K562 (cell line): ENCODE results near the gene AHNAK. TPM values are rescaled to one million over a fixed set of nuclear protein-coding genes. Genes with fewer than 3 reads are reported as not detected.

Source experiments
- ATAC-seq: fragments of 200-7000 bp; cut with Tn5 transposase; 3 replicates; pipeline ENCODE4 v1.9.1; 2020; ENCODE audit warnings: moderate library complexity
- BruUV-seq: library from RNA; stranded (reverse); fragments of 400-500 nt; replicated peaks from 2 replicates; lab custom pipeline; 2021; lab: Mats Ljungman, UMichigan
- CTCF ChIA-PET: fragments of 300-600 bp; formaldehyde crosslinking; extraction: SDS; loops from one replicate; lab custom pipeline; 2021; ENCODE audit warnings: low intra/inter-chr PET ratio; lab: Yijun Ruan, JAX
- POLR2A ChIA-PET: fragments of 300-600, 350-650 bp; sonication (Branson Sonifier 250); formaldehyde crosslinking; extraction: SDS; loops from one replicate; lab custom pipeline; 2021; ENCODE audit warnings: antibody characterized with exemption, inconsistent platforms; lab: Yijun Ruan, JAX
- DNase-seq, 4 experiments: peaks; one replicate each; pipeline versions ENCODE4 v3.0.0 to v3.0.0-alpha.2; 2011 to 2018; ENCODE audit warnings: low spot score in 3 of 4, mixed read lengths in 3 of 4; ENCODE audit errors: extremely low read depth in 1 of 4
- FAIRE-seq: peaks from 2 replicates; lab custom pipeline; 2011; peaks lifted over from hg19 to GRCh38; lab: Jason Lieb, UNC
- H2AFZ ChIP-seq: 2 replicates; pipeline ENCODE4 v1.6.0; 2011; ENCODE audit warnings: low read depth, low read length, control low read depth, inconsistent platforms
- H3K27ac ChIP-seq: fragments of 200-600 bp; 3 replicates; pipeline ENCODE4 v1.8.0; 2011; ENCODE audit warnings: low read depth, mild to moderate bottlenecking, control low read depth, inconsistent platforms, low read length, moderate library complexity, mixed read lengths; ENCODE audit errors: extremely low read depth
- H3K27me3 ChIP-seq, 2 experiments: fragments of 300-600 bp in 1 of 2; 2 replicates in 1 of 2; 3 replicates in 1 of 2; pipeline versions ENCODE4 v1.6.0 to v1.8.0; 2011; ENCODE audit warnings: inconsistent platforms in 2 of 2, low read length in 2 of 2, mild to moderate bottlenecking in 1 of 2, mixed read lengths in 1 of 2, moderate library complexity in 1 of 2; ENCODE audit not compliant: control insufficient read depth in 2 of 2, insufficient read depth in 2 of 2
- H3K36me3 ChIP-seq: fragments of 300-600 bp; 3 replicates; pipeline ENCODE4 v1.8.0; 2011; ENCODE audit warnings: mild to moderate bottlenecking, low read length, inconsistent platforms; ENCODE audit not compliant: control insufficient read depth, insufficient read depth
- H3K4me1 ChIP-seq, 2 experiments: fragments of 200-600 bp in 1 of 2; replicated peaks in 1 of 2; 2 replicates in 1 of 2; 3 replicates in 1 of 2; pipeline versions ENCODE4 v1.5.1 to v1.8.0; 2011; ENCODE audit warnings: inconsistent platforms in 2 of 2, low read length in 2 of 2, mild to moderate bottlenecking in 1 of 2, mixed read lengths in 1 of 2, moderate library complexity in 1 of 2; ENCODE audit not compliant: control insufficient read depth in 2 of 2, insufficient read depth in 2 of 2
- H3K4me2 ChIP-seq: 2 replicates; pipeline ENCODE4 v1.6.1; 2011; ENCODE audit warnings: low read length, control low read depth, inconsistent platforms, mixed read lengths; ENCODE audit not compliant: insufficient read depth
- H3K4me3 ChIP-seq: fragments of 200-600 bp; sonication (generic), shearing (Covaris generic); 2 replicates; pipeline ENCODE4 v1.5.1; 2016; ENCODE audit warnings: control low read depth, inconsistent platforms
- H3K79me2 ChIP-seq: fragments of 200-600 bp; 3 replicates; pipeline ENCODE4 v1.8.0; 2011; ENCODE audit warnings: low read length, inconsistent platforms; ENCODE audit not compliant: control insufficient read depth, insufficient read depth
- H3K9ac ChIP-seq, 2 experiments: 2 replicates each; pipeline versions ENCODE4 v1.6.0 to v1.6.1; 2011; ENCODE audit warnings: low read depth in 2 of 2, low read length in 2 of 2, control low read depth in 1 of 2, inconsistent platforms in 1 of 2, mild to moderate bottlenecking in 1 of 2, mixed read lengths in 1 of 2; ENCODE audit not compliant: insufficient read depth in 1 of 2
- H3K9me1 ChIP-seq: one replicate; pipeline ENCODE4 v1.6.0; 2011; ENCODE audit warnings: inconsistent platforms, mild to moderate bottlenecking, low read length, moderate library complexity; ENCODE audit not compliant: control insufficient read depth, insufficient read depth
- H3K9me3 ChIP-seq: replicated peaks from 2 replicates; pipeline ENCODE4 v1.5.1; 2011; ENCODE audit warnings: low read depth, low read length, inconsistent platforms; ENCODE audit not compliant: control insufficient read depth, insufficient read depth
- H4K20me1 ChIP-seq: replicated peaks from 2 replicates; pipeline ENCODE4 v1.6.1; 2011; ENCODE audit warnings: low read length, inconsistent platforms, mixed read lengths; ENCODE audit not compliant: control insufficient read depth, insufficient read depth
- BCOR ChIP-seq: fragments of 450-650 bp; IDR thresholded peaks from 2 replicates; pipeline ENCODE4 v1.6.1; 2016
- CBX5 ChIP-seq: IDR thresholded peaks from 2 replicates; pipeline ENCODE4 v1.6.1; 2014; ENCODE audit warnings: low read depth, borderline replicate concordance
- CC2D1A ChIP-seq: fragments of 450-650 bp; IDR thresholded peaks from 2 replicates; pipeline ENCODE4 v1.6.1; 2017; ENCODE audit warnings: mild to moderate bottlenecking
- ERF ChIP-seq: fragments of 450-650 bp; formaldehyde crosslinking; IDR thresholded peaks from 2 replicates; pipeline ENCODE4 v1.4.0; 2020; ENCODE audit warnings: mild to moderate bottlenecking, mixed read lengths
- ESRRA ChIP-seq: fragments of 450-650 bp; IDR thresholded peaks from 2 replicates; pipeline ENCODE4 v1.6.1; 2014; ENCODE audit warnings: low read depth, mild to moderate bottlenecking, moderate library complexity, borderline replicate concordance
- HMG20A ChIP-seq: fragments of 450-650 bp; formaldehyde crosslinking; conservative IDR thresholded peaks from 2 replicates; pipeline ENCODE4 v1.4.0; 2020; ENCODE audit warnings: mild to moderate bottlenecking, mixed read lengths
- MECOM ChIP-seq: fragments of 250-450 bp; sonication (Bioruptor Pico); IDR thresholded peaks from 2 replicates; pipeline ENCODE4 v1.8.0; 2022; ENCODE audit warnings: inconsistent platforms
- RBM25 ChIP-seq: fragments of 200-400 bp; formaldehyde crosslinking; IDR thresholded peaks from 2 replicates; pipeline ENCODE4 v1.6.1; 2018; ENCODE audit warnings: low read length, low read depth, moderate library complexity; ENCODE audit not compliant: severe bottlenecking
- TCF7L2 ChIP-seq: fragments of 150-350 bp; IDR thresholded peaks from 2 replicates; pipeline ENCODE4 v1.6.1; 2016; ENCODE audit warnings: low read depth, mild to moderate bottlenecking, low read length, moderate library complexity
- YY1 ChIP-seq, 3 experiments: IDR thresholded peaks; 2 replicates each; pipeline ENCODE4 v1.6.1; 2011; ENCODE audit warnings: low read length in 2 of 3, mild to moderate bottlenecking in 2 of 3, moderate library complexity in 2 of 3, borderline replicate concordance in 1 of 3, control low read depth in 1 of 3, low read depth in 1 of 3; ENCODE audit not compliant: insufficient read depth in 3 of 3, insufficient replicate concordance in 2 of 3, control insufficient read depth in 1 of 3, insufficient read length in 1 of 3; ENCODE audit errors: extremely low read depth in 1 of 3
- ZEB2 ChIP-seq: fragments of 450-650 bp; IDR thresholded peaks from 2 replicates; pipeline ENCODE4 v1.6.1; 2016
- ZNF121 ChIP-seq: sonication (generic); formaldehyde crosslinking; conservative IDR thresholded peaks from 2 replicates; pipeline ENCODE4 v1.8.0; 2022; ENCODE audit warnings: missing genetic modification reagents
- ZNF431 ChIP-seq: sonication (generic); formaldehyde crosslinking; IDR thresholded peaks from 2 replicates; pipeline ENCODE4 v1.8.0; 2022; ENCODE audit warnings: mild to moderate bottlenecking, missing genetic modification reagents
- ZNF639 ChIP-seq, 2 experiments: fragments of 200-800 bp in 1 of 2; sonication (Bioruptor generic) in 1 of 2; sonication (generic) in 1 of 2; formaldehyde crosslinking in 1 of 2; IDR thresholded peaks in 1 of 2; conservative IDR thresholded peaks in 1 of 2; 2 replicates each; pipeline versions ENCODE4 v1.5.0 to v1.6.1; 2016 to 2020; ENCODE audit warnings: missing compliant biosample characterization in 1 of 2, missing genetic modification characterization in 1 of 2, missing genetic modification reagents in 1 of 2
- WGBS: fragments of 100-300 bp; shearing (Covaris generic); methylation state at CpG from one replicate; pipeline ENCODE4 v1.1.6; 2016; ENCODE audit warnings: low coverage, mixed read lengths; ENCODE audit not compliant: insufficient coverage; ENCODE audit errors: missing lambda C conversion rate; 5-methylcytosine and 5-hydroxymethylcytosine counted together
- in situ Hi-C: fragments of 300-500 bp; cut with MboI; formaldehyde crosslinking; loops from 4 replicates; pipeline ENCODE4 v1.15.0; 2018; ENCODE audit warnings: inconsistent platforms, mixed read lengths
- intact Hi-C: fragments of 100-400 bp; cut with micrococcal nuclease; formaldehyde crosslinking; loops from 2 replicates; pipeline ENCODE4 v1.14.2; 2022
- polyA plus RNA-seq, 8 experiments: library from polyadenylated mRNA; depleted of rRNA in 4 of 8; stranded (reverse) in 5 of 8; unstranded in 3 of 8; fragments of >200 nt; fragmentation: Nextera tagmentation in 2 of 8; fragmentation: Illumina TruSeq in 1 of 8; extraction: Ambion mirVana in 2 of 8; extraction: Trizol in 1 of 8; gene quantifications; 2 replicates each; pipeline versions ENCODE4 v1.2.1 to v1.2.3, GENCODE V29; 2011 to 2014; ENCODE audit warnings: inconsistent platforms in 1 of 8, missing spikeins in 1 of 8
- total RNA-seq, 7 experiments: library from RNA; depleted of rRNA in 6 of 7; stranded (reverse); fragments of >200 nt in 6 of 7; fragmentation: Illumina TruSeq in 2 of 7; extraction: Trizol in 2 of 7; gene quantifications; 2 replicates each; pipeline versions ENCODE4 v1.2.1 to v1.2.3, GENCODE V29; 2011 to 2021; ENCODE audit warnings: low replicate concordance in 1 of 7

Gene AHNAK
- total and polyA plus RNA-seq, 9 of the 15 experiments (the other 6 are each of a cell fraction or from before 2014, with no cell fraction given), result 1.5 to 89.7 (median 45.0) TPM

- Histone ChIP-seq H3K4me1 (peaks cover 35 to 40% of the 10 kb centered on the region in 2 experiments), H3K4me3 (no peak overlapping the region), H4K20me1 (no peaks in the 10 kb centered on the region), H3K36me3 (no peaks in the 10 kb centered on the region), H3K79me2 (no peaks in the 10 kb centered on the region), H3K9ac (peak overlapping the region; percentile 52 to 90; a peak in 3 of 4 replicates), H3K9me3 (no peaks in the 10 kb centered on the region), H3K27me3 (no peaks in the 10 kb centered on the region), H3K4me2 (peak overlapping the region; percentile 52; the same call in 1 of the 2 replicates), H2AFZ (peak overlapping the region; percentile 80; the same call in 1 of the 2 replicates), H3K9me1 (no peaks in the 10 kb centered on the region), H3K27ac (peak overlapping the region; percentile 84)
- POLR2A ChIA-PET, result no interaction called here
- ATAC-seq (no peak), DNase-seq (no peak), FAIRE-seq (no peak)
- intact Hi-C loops, result no loop called here
- TF ChIP-seq CBX5, result no peak
- TF ChIP-seq MECOM (CRISPR knock-in tag), result 0 out of 2 replicates have a peak, but pooled peaks have one; percentile 1
- 93% methylated on average over 7 of the region's 7 CpGs for WGBS
- BruUV-seq, result no TSS peak
- CTCF ChIA-PET, result no interaction called here
- in situ Hi-C loops, result no loop called here
These were observed 75.0 kb downstream of the AHNAK start for GRCh38 chr11:62471603-62472002.

- ChIA-PET CTCF (no interaction called here), POLR2A (interaction anchor here (1.2 to 3.1 kb wide), 3 partner anchors 10 to 18 kb away, joined by 4 to 12 read pairs (median 8); no protein-coding TSS in a partner anchor)
- no peaks in the 10 kb centered on the region for H3K79me2 ChIP-seq
- H3K27ac ChIP-seq, result peak overlapping the region; percentile 85
- no peaks in the 10 kb centered on the region for H4K20me1 ChIP-seq
- peak overlapping the region; percentile 5 to 74; a peak in 1 of 4 replicates for H3K9ac ChIP-seq
- no peaks in the 10 kb centered on the region for H3K9me1 ChIP-seq
- peak overlapping the region; percentile 64 for H2AFZ ChIP-seq
- intact Hi-C loops (no loop called here), in situ Hi-C loops (no loop called here)
- no peaks in the 10 kb centered on the region for H3K36me3 ChIP-seq
- BruUV-seq, result no TSS peak
- no peaks in the 10 kb centered on the region for H3K27me3 ChIP-seq
- peaks cover 49 to 52% of the 10 kb centered on the region in 2 experiments for H3K4me1 ChIP-seq
- ATAC-seq (no peak), FAIRE-seq (no peak), DNase-seq (peak in 1 of 4 experiments; percentile 36)
- H3K4me3 ChIP-seq, result no peak overlapping the region
- H3K9me3 ChIP-seq, result no peaks in the 10 kb centered on the region
- 16% methylated on average over 2 of the region's 2 CpGs for WGBS
- H3K4me2 ChIP-seq, result no peak overlapping the region
- TF ChIP-seq BCOR, result peak; percentile 70; the same call in 1 of the 2 replicates
- TF ChIP-seq TCF7L2, result no peak
- TF ChIP-seq ESRRA, result peak; percentile 34; the same call in 1 of the 2 replicates
- peak; percentile 91 for TF ChIP-seq RBM25
- TF ChIP-seq ZEB2, result no peak
- TF ChIP-seq MECOM (CRISPR knock-in tag), result peak; percentile 54; the same call in 1 of the 2 replicates
- TF ChIP-seq ZNF431, result no peak
- TF ChIP-seq ZNF639 (CRISPR knock-in tag; conservative IDR thresholded peaks at IDR 0.05 in 1 of 2, IDR thresholded peaks at IDR 0.05 in 1 of 2), result peak in 1 of 2 experiments; percentile 5; a peak in 1 of 4 replicates
- no peak for TF ChIP-seq YY1 (IDR thresholded peaks at IDR 0.05; ENCODE audit: borderline replicate concordance in 1 of 3, control insufficient read depth in 1 of 3, extremely low read depth in 1 of 3, insufficient read depth in 3 of 3, insufficient read length in 1 of 3, insufficient replicate concordance in 2 of 3, low read depth in 1 of 3, low read length in 2 of 3)
- TF ChIP-seq ERF (CRISPR knock-in tag), result no peak
- no peak for TF ChIP-seq HMG20A (CRISPR knock-in tag)
- TF ChIP-seq ZNF121, result peak; percentile 97
- no peak for TF ChIP-seq CC2D1A
These were observed 78.0 kb downstream of the AHNAK start for GRCh38 chr11:62468577-62468976.
